GM13976 (cell line): ENCODE measurements around the gene MOB2.

ENCODE experiments used
- DNase-seq: peaks from one replicate; pipeline ENCODE4 v3.0.0; 2012; ENCODE audit warnings: low spot score
- in situ Hi-C: fragments of 300-500 bp; cut with MboI; formaldehyde crosslinking; loops from one replicate; pipeline ENCODE4 v1.12.0; 2022; ENCODE audit warnings: low sequenced_read_pairs, mixed read lengths, inconsistent platforms; ENCODE audit not compliant: unreplicated experiment
- TF ChIP-seq, protein P1 (sequence below): IDR thresholded peaks from 2 replicates; pipeline ENCODE4 v1.5.1; 2012; ENCODE audit warnings: borderline replicate concordance, mild to moderate bottlenecking; ENCODE audit not compliant: insufficient read depth; ENCODE audit errors: extremely low read depth, missing control alignments, control extremely low read depth

MOB2 gene

GRCh38 chr11:1487091-1487850 lies 692 bp upstream of the MOB2 start:
- DNase-seq: no peak
- TF ChIP-seq, protein P1, sequence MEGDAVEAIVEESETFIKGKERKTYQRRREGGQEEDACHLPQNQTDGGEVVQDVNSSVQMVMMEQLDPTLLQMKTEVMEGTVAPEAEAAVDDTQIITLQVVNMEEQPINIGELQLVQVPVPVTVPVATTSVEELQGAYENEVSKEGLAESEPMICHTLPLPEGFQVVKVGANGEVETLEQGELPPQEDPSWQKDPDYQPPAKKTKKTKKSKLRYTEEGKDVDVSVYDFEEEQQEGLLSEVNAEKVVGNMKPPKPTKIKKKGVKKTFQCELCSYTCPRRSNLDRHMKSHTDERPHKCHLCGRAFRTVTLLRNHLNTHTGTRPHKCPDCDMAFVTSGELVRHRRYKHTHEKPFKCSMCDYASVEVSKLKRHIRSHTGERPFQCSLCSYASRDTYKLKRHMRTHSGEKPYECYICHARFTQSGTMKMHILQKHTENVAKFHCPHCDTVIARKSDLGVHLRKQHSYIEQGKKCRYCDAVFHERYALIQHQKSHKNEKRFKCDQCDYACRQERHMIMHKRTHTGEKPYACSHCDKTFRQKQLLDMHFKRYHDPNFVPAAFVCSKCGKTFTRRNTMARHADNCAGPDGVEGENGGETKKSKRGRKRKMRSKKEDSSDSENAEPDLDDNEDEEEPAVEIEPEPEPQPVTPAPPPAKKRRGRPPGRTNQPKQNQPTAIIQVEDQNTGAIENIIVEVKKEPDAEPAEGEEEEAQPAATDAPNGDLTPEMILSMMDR: no peak
- in situ Hi-C loops: no loop called here

DNA sequence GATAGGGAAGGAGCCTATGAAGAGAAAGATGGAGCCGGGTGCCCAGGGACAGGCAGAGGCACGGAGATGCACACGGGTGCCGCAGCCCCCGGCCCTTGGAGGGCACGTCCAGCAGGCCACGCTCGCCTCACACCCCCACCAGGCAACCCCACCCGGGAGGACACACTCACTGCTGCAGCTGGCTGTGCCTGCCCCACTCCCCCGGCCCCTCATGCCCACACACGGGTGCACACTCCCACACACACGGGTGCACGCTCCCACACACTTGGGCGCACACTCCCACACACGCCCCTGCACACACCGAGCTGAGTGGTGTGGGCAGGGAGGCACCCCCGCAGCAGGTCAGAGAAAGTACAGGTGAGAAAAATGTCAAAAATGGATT lies 1.1 kb downstream of the MOB2 start:
- in situ Hi-C loops: no loop called here
- TF ChIP-seq, protein P1: no peak
- no peak for DNase-seq

GRCh38 chr11:1484695-1485503 lies 1.7 kb downstream of the MOB2 start:
- no peak for DNase-seq
- in situ Hi-C loops: no loop called here

GRCh38 chr11:1484061-1484671 lies 2.4 kb downstream of the MOB2 start:
- in situ Hi-C loops: no loop called here
- TF ChIP-seq, protein P1: no peak
- no peak for DNase-seq

More at GRCh38 chr11:1484695-1485503, 1.7 kb downstream of the MOB2 start:
- TF ChIP-seq, protein P1: no peak

DNA sequence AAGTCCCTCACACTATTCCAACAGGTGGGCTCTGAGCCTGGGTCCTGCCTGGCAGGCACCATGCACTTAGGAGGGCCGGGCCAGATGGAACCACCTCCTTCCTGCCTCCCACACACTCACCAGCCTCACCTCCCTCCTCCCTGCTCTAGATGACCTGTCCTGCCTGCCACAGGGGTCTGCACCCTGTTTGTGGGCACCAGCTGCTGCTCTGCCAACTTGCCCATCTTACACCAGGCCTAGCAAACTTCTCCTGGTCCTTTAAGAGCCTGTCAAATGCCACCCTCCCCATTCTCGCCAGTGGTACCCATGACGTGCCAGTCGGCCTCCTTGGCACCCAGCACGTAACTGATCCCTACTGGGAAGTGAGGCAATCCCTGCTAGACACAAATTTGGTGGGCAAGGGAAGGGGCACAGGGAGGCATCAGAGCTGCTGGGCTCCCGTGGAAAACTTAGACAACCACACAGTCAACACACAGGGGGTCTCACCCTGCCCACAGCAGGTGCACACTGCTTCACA lies 3.1 kb downstream of the MOB2 start:
- no peak for DNase-seq
- in situ Hi-C loops: no loop called here
- TF ChIP-seq, protein P1: no peak
